SK-N-MC (cell line): Measurements from ENCODE around the gene CHD9.

Experiments
- EZH2 ChIP-seq: fragments of 200-600 bp; sonication (generic); IDR thresholded peaks from one replicate; pipeline ENCODE4 v1.6.1; 2017; ENCODE audit warnings: antibody characterized with exemption
- FOXP2 ChIP-seq: optimal IDR thresholded peaks from 2 replicates; pipeline ENCODE3; 2011; ENCODE audit warnings: mild to moderate bottlenecking, moderate library complexity; ENCODE audit not compliant: insufficient read depth; ENCODE audit errors: extremely low read length, control extremely low read depth
- POLR2AphosphoS5 ChIP-seq: IDR thresholded peaks from 2 replicates; pipeline ENCODE4 v1.6.1; 2012; ENCODE audit warnings: mild to moderate bottlenecking, low read depth, low read length, borderline replicate concordance

- no peak for TF ChIP-seq POLR2AphosphoS5
- no peak for TF ChIP-seq EZH2
- TF ChIP-seq FOXP2, result no peak
Measured at GRCh38 chr16:53281859-53282258, 227.1 kb downstream of the CHD9 start.
